AG04450 (cell line): ENCODE measurements around the gene PIGZ. TPM values are rescaled to one million over a fixed set of nuclear protein-coding genes. Genes with fewer than 3 reads are reported as not detected.

Source experiments
- CTCF ChIA-PET: fragments of 300-600, 350-600 bp; formaldehyde crosslinking; extraction: SDS; loops from one replicate; lab custom pipeline; 2022; ENCODE audit warnings: antibody characterized with exemption, inconsistent platforms; lab: Charles Lee
- POLR2A ChIA-PET: fragments of 350-600 bp; formaldehyde crosslinking; extraction: SDS; loops from one replicate; lab custom pipeline; 2021; ENCODE audit warnings: antibody characterized with exemption, inconsistent platforms; lab: Yijun Ruan, JAX
- DNase-seq: peaks from one replicate; pipeline ENCODE4 v3.0.0-alpha.2; 2011; ENCODE audit warnings: low read depth, low spot score
- H3K27ac ChIP-seq: one replicate; pipeline ENCODE4 v1.5.1; 2012; ENCODE audit warnings: low read depth, low read length, control low read depth
- H3K27me3 ChIP-seq: one replicate; pipeline ENCODE4 v1.6.0; 2012; ENCODE audit warnings: low read length; ENCODE audit not compliant: control insufficient read depth, insufficient read depth
- H3K4me3 ChIP-seq: 2 replicates; pipeline ENCODE4 v1.5.1; 2011; ENCODE audit warnings: mild to moderate bottlenecking, low read depth, low read length, control low read depth
- H3K9me3 ChIP-seq: 2 replicates; pipeline ENCODE4 v1.5.1; 2012; ENCODE audit warnings: low read length; ENCODE audit not compliant: control insufficient read depth, insufficient read depth
- polyA plus RNA-seq: library from polyadenylated mRNA; depleted of rRNA; stranded (reverse); fragments of >200 nt; gene quantifications from 2 replicates; pipeline ENCODE4 v1.2.3, GENCODE V29; 2011
- TF ChIP-seq, protein P1 (sequence below): IDR thresholded peaks from 2 replicates; pipeline ENCODE4 v1.5.1; 2011; ENCODE audit warnings: low read depth, low read length, control low read depth, inconsistent platforms

Gene PIGZ
- polyA plus RNA-seq, 1 experiment, result 0.15 TPM

DNA sequence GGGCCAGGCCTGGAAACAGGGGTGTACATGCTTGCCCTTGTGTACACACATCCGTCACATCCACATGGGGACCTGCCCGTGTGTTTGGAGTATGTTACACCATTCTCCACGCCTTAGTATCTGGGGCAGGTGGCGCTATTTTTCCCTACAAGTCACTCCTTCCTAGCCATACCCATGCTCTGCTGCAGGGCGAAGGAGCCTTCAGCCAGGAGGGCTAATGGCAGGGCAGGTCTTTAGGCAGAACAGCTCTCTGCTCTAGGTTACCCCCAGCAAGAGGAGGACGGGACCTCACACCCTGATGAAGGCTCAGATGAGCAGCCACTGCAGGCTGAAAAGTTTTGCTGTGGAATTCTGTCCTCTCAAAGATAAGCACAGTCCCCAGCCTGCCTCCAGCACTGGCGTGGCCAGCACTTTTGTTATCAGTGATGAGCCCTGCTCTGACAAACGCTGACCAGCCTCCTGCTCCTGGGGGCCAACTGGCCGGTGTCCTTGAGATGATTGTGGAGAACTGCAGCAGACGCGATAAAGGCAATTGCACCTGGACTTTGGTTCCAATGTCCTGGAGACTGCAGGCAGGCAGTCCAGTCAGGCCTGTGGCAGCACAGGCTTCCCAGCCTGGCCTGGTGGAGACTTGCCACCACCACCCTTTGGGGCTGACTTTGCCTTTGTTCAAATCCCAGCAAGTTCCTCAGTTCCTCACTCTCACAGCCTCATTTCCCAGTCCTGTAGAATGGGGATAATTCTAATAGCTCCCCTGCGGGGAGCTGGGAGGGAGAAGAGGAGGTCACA lies 19.8 kb upstream of the PIGZ start:
- ChIA-PET CTCF (no interaction called here), POLR2A (no interaction called here)
- DNase-seq, result no peak

DNA sequence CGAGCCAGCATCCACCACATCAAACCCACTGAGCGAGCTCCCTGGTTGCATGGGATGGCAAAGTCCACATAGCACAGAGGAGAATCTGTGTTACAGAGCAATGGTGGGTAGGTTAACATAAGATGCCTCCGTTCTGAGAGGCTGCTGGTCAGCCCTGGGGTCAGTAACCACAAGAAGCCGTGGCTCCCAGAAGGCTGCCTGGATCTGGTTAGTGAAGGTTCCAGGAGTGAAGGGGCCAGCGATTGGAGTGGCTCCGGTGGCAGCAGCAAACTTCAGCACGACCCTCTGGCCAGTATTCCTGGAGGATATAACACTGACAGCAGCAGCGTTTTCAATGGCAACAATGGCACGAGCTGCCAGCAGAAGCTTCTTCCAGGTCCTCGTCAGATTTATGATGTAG lies 18.4 kb upstream of the PIGZ start:
- CTCF ChIA-PET, result no interaction called here
- peaks cover 5% of the 10 kb centered on the region for H3K9me3 ChIP-seq
- TF ChIP-seq, protein P1, sequence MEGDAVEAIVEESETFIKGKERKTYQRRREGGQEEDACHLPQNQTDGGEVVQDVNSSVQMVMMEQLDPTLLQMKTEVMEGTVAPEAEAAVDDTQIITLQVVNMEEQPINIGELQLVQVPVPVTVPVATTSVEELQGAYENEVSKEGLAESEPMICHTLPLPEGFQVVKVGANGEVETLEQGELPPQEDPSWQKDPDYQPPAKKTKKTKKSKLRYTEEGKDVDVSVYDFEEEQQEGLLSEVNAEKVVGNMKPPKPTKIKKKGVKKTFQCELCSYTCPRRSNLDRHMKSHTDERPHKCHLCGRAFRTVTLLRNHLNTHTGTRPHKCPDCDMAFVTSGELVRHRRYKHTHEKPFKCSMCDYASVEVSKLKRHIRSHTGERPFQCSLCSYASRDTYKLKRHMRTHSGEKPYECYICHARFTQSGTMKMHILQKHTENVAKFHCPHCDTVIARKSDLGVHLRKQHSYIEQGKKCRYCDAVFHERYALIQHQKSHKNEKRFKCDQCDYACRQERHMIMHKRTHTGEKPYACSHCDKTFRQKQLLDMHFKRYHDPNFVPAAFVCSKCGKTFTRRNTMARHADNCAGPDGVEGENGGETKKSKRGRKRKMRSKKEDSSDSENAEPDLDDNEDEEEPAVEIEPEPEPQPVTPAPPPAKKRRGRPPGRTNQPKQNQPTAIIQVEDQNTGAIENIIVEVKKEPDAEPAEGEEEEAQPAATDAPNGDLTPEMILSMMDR, result no peak
- no peak for DNase-seq
- POLR2A ChIA-PET, result no interaction called here
- peaks cover 24% of the 10 kb centered on the region for H3K27me3 ChIP-seq
- no peak overlapping the region for H3K27ac ChIP-seq
- no peak overlapping the region for H3K4me3 ChIP-seq

More for the DNA sequence above, 19.8 kb upstream of the PIGZ start:
- TF ChIP-seq, protein P1, result 0 out of 2 replicates have a peak, but pooled peaks have one; percentile 5
- Histone ChIP-seq H3K27ac (no peak overlapping the region), H3K27me3 (peaks cover 20% of the 10 kb centered on the region), H3K9me3 (no peaks in the 10 kb centered on the region), H3K4me3 (no peak overlapping the region)

DNA sequence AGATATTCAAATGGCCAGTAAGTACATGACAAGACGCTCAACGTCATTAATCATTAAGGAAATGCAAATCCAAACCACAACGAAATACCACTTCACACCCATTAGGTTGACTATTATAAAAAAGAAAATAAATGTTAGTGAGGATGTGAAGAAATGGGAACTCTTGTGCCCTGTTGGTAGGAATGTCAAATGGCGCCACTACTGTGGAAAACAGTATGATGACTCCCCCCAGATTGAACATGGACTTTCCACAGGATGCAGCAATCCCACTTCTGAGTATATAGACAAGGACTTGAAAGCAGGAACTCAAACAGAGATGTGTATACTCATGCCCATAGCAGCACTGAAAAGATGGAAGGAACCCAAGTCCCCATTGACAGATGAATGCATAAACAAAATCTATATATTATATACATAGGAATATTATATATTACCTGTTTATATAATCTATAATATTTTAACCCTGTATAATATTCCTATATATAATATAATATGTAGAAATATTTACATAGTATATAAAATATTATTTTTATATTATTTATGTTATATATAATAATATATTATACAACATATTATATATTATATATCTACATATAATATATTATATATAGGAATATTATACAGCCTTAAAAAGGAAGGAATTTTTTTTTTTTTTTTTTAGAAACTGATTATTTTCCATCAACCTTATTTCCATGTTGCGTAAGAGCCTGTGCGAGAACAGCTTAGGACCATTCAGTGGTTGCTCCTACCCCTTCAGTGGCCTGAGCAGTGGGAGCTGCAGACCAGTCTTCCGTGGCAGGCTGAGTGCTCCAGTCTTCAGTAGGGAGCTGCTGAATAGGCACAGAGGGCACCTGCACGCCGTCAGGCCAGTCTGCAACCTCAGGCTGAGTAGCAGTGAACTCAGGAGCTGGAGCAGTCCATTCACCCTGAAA lies 17.6 kb upstream of the PIGZ start:
- H3K27me3 ChIP-seq, result peaks cover 24% of the 10 kb centered on the region
- H3K4me3 ChIP-seq, result no peak overlapping the region
- peaks cover 6% of the 10 kb centered on the region for H3K9me3 ChIP-seq
- CTCF ChIA-PET, result no interaction called here
- H3K27ac ChIP-seq, result no peak overlapping the region
- TF ChIP-seq, protein P1, result peak; percentile 27
- no peak for DNase-seq
- POLR2A ChIA-PET, result no interaction called here

DNA sequence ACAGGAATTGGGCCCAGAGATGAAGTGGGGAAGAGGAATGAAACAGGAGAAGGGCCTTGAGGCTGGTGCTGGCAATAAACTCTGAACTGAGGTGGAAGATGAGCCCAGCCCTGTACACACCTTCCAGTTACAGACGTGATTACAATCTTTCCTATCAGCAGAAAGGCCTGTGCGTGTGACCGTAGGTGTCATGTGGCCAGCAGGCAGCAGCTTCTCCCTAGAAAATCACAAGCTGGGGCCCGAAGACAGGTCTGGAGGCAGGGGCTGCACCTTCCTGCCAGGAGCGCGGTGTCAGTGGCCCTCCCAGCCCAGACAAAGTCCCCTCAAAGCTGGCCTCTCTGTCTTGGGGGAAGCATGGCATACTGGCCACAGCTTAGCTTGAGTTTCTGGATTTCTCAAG lies 16.7 kb upstream of the PIGZ start:
- Histone ChIP-seq H3K4me3 (no peak overlapping the region), H3K9me3 (peaks cover 6% of the 10 kb centered on the region), H3K27ac (no peak overlapping the region), H3K27me3 (peaks cover 24% of the 10 kb centered on the region)
- ChIA-PET POLR2A (no interaction called here), CTCF (no interaction called here)
- DNase-seq, result no peak
- TF ChIP-seq, protein P1, result no peak
